Astrocyte (in vitro differentiated cells and primary cell): ENCODE results near the gene TNFAIP8L3. TPM values are rescaled to one million over a fixed set of nuclear protein-coding genes. Genes with fewer than 3 reads are reported as not detected.

Experiments
- DNase-seq: peaks from one replicate; pipeline ENCODE4 v3.0.0-alpha.2; 2010; ENCODE audit warnings: low read depth
- FAIRE-seq: peaks from 2 replicates; lab custom pipeline; 2011; peaks lifted over from hg19 to GRCh38; lab: Jason Lieb, UNC
- H2AFZ ChIP-seq: 2 replicates; pipeline ENCODE4 v1.6.0; 2012; ENCODE audit warnings: low read depth, low read length, inconsistent platforms
- H3K27ac ChIP-seq: 2 replicates; pipeline ENCODE4 v1.5.1; 2011; ENCODE audit warnings: low read depth, low read length, inconsistent platforms
- H3K27me3 ChIP-seq: 2 replicates; pipeline ENCODE4 v1.6.0; 2011; ENCODE audit warnings: low read length, inconsistent platforms; ENCODE audit not compliant: insufficient read depth
- H3K36me3 ChIP-seq: 2 replicates; pipeline ENCODE4 v1.5.1; 2011; ENCODE audit warnings: low read length, inconsistent platforms; ENCODE audit not compliant: insufficient read depth
- H3K4me1 ChIP-seq: 2 replicates; pipeline ENCODE4 v1.5.1; 2011; ENCODE audit warnings: low read length, inconsistent platforms; ENCODE audit not compliant: insufficient read depth
- H3K4me2 ChIP-seq: 2 replicates; pipeline ENCODE4 v1.6.0; 2012; ENCODE audit warnings: low read length, inconsistent platforms
- H3K4me3 ChIP-seq: 2 replicates; pipeline ENCODE4 v1.5.1; 2011; ENCODE audit warnings: low read depth, mild to moderate bottlenecking, low read length, inconsistent platforms; ENCODE audit not compliant: insufficient read depth
- H3K79me2 ChIP-seq: 2 replicates; pipeline ENCODE4 v1.6.0; 2012; ENCODE audit warnings: mild to moderate bottlenecking, low read length, inconsistent platforms; ENCODE audit not compliant: insufficient read depth
- H3K9ac ChIP-seq: 2 replicates; pipeline ENCODE4 v1.6.0; 2012; ENCODE audit warnings: mild to moderate bottlenecking, low read length, inconsistent platforms
- H3K9me3 ChIP-seq: 2 replicates; pipeline ENCODE4 v1.5.1; 2012; ENCODE audit warnings: low read depth, mild to moderate bottlenecking, low read length, inconsistent platforms; ENCODE audit not compliant: insufficient read depth
- H4K20me1 ChIP-seq: 2 replicates; pipeline ENCODE4 v1.6.0; 2012; ENCODE audit warnings: low read length, inconsistent platforms; ENCODE audit not compliant: insufficient read depth
- H3K27ac Mint-ChIP-seq: one replicate; pipeline ENCODE4 v1.8.0; 2021; ENCODE audit warnings: mild to moderate bottlenecking, mixed read lengths; ENCODE audit not compliant: unreplicated experiment
- H3K27me3 Mint-ChIP-seq: one replicate; pipeline ENCODE4 v1.8.0; 2021; ENCODE audit warnings: low read depth, mixed read lengths; ENCODE audit not compliant: unreplicated experiment
- H3K36me3 Mint-ChIP-seq: one replicate; pipeline ENCODE4 v1.8.0; 2021; ENCODE audit warnings: low read depth, mixed read lengths; ENCODE audit not compliant: unreplicated experiment
- H3K4me1 Mint-ChIP-seq: one replicate; pipeline ENCODE4 v1.8.0; 2021; ENCODE audit warnings: low read depth, mixed read lengths; ENCODE audit not compliant: unreplicated experiment
- H3K4me3 Mint-ChIP-seq: one replicate; pipeline ENCODE4 v1.8.0; 2021; ENCODE audit warnings: mild to moderate bottlenecking, moderate library complexity, mixed read lengths; ENCODE audit not compliant: unreplicated experiment
- H3K9me3 Mint-ChIP-seq: one replicate; pipeline ENCODE4 v1.8.0; 2021; ENCODE audit warnings: mild to moderate bottlenecking, mixed read lengths; ENCODE audit not compliant: unreplicated experiment
- CTCF ChIP-seq: IDR thresholded peaks from 2 replicates; pipeline ENCODE4 v1.5.1; 2011; ENCODE audit warnings: low read depth, mild to moderate bottlenecking, inconsistent platforms, low read length, moderate library complexity; ENCODE audit not compliant: insufficient read depth
- EZH2 ChIP-seq: IDR thresholded peaks from 2 replicates; pipeline ENCODE4 v1.6.1; 2012; ENCODE audit warnings: mild to moderate bottlenecking, low read length, inconsistent platforms; ENCODE audit not compliant: insufficient read depth
- total RNA-seq: library from RNA; stranded (reverse); gene quantifications from 2 replicates; pipeline ENCODE4 v1.2.1, GENCODE V29; 2021

TNFAIP8L3 gene
- total RNA-seq, 1 donor from 2014 or later, result 1.1 TPM

DNA sequence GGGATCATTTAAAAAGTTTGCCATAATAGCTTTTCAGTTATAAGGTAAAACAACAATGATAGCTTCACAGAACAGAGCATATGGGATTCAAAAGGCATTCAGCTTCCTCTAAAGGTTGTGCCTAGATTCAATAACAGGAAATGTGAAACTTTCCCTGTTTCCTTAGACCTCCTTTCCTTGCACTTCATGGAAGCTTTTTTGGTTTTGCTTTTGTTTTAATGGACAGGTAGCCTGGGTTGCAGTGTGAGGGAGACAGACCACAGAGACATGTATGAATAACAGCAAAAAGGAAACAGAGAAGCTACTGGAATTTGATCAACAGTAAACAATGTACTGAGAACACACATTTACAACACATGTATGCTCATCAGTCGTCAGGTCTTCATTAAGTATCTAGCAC is 2.3 kb upstream of the TNFAIP8L3 start:
- TF ChIP-seq EZH2 (no peak), CTCF (no peak)
- Mint-ChIP-seq H3K4me1 (peaks cover 20% of the 10 kb centered on the region), H3K27ac (no peak overlapping the region), H3K4me3 (no peak overlapping the region), H3K27me3 (peaks cover 38% of the 10 kb centered on the region), H3K36me3 (peaks cover 3% of the 10 kb centered on the region), H3K9me3 (no peaks in the 10 kb centered on the region)
- Histone ChIP-seq H3K36me3 (no peaks in the 10 kb centered on the region), H3K27ac (no peak overlapping the region), H3K4me1 (peaks cover 8% of the 10 kb centered on the region), H2AFZ (no peak overlapping the region), H3K79me2 (no peaks in the 10 kb centered on the region), H3K9ac (no peak overlapping the region), H3K4me2 (no peak overlapping the region), H3K27me3 (peaks cover 35% of the 10 kb centered on the region), H3K4me3 (no peak overlapping the region), H4K20me1 (no peaks in the 10 kb centered on the region), H3K9me3 (no peaks in the 10 kb centered on the region)
- FAIRE-seq, result no peak
- no peak for DNase-seq

- Histone ChIP-seq H3K4me1 (peaks cover 8% of the 10 kb centered on the region), H3K79me2 (no peaks in the 10 kb centered on the region), H3K4me3 (no peak overlapping the region), H3K4me2 (peak overlapping the region; percentile 87), H4K20me1 (no peaks in the 10 kb centered on the region), H3K36me3 (no peaks in the 10 kb centered on the region), H2AFZ (no peak overlapping the region), H3K27me3 (peaks cover 44% of the 10 kb centered on the region), H3K9ac (no peak overlapping the region), H3K27ac (no peak overlapping the region), H3K9me3 (no peaks in the 10 kb centered on the region)
- DNase-seq (no peak), FAIRE-seq (no peak)
- peaks cover 1% of the 10 kb centered on the region for H3K36me3 Mint-ChIP-seq
- H3K9me3 Mint-ChIP-seq, result no peaks in the 10 kb centered on the region
- H3K4me3 Mint-ChIP-seq, result no peak overlapping the region
- TF ChIP-seq EZH2, result no peak
- TF ChIP-seq CTCF, result no peak
- peaks cover 20% of the 10 kb centered on the region for H3K4me1 Mint-ChIP-seq
- no peak overlapping the region for H3K27ac Mint-ChIP-seq
- peaks cover 45% of the 10 kb centered on the region for H3K27me3 Mint-ChIP-seq
Measured at GRCh38 chr15:51095681-51096331, 1.1 kb upstream of the TNFAIP8L3 start.
